ENCODE results near the gene PCDHB14.
A peak's percentile ranks its signal among the peaks of the same experiment; 100 is the strongest.
"Not testable (repeated sequence)": the region's sequence is repeated elsewhere in the genome, so short reads cannot be mapped to it uniquely, and the experiment has no call there.

The PCDHB14 gene

DNA sequence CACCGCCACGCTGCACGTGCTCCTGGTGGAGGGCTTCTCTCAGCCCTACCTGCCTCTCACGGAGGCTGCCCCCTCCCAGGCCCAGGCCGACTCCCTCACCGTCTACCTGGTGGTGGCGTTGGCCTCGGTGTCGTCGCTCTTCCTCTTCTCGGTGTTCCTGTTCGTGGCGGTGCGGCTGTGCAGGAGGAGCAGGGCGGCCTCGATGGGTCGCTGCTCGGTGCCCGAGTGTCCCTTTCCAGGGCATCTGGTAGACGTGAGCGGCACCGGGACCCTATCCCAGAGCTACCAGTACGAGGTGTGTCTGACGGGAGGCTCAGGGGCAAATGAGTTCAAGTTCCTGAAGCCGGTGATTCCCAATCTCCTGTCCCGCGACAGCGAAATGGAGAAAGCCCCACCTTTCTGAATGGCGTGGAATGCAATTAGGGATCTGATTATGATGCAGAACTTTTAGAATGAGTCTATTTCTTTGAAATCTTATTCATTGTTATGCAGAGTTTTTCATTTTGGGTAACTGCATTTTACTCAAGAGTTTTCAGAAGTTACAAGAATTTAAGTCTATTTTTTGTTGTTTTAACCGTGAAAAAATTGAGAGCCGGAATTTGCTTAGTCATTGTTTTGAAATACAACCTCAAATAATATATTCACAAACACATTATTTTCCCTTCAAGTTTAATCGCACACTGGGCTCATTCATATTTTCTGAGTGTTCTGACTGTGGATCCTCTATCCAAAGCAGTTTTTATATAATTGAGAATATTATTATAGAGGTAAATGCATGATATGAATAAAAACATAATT is 13.6 kb downstream of the PCDHB14 start:
- DNase-seq = no peak
- TF ChIP-seq GATA1 (IDR thresholded peaks at IDR 0.05; ENCODE audit: low read depth, low read length) = no peak
- TF ChIP-seq POLR2A (IDR thresholded peaks at IDR 0.05; ENCODE audit: low read length) = no peak

DNA sequence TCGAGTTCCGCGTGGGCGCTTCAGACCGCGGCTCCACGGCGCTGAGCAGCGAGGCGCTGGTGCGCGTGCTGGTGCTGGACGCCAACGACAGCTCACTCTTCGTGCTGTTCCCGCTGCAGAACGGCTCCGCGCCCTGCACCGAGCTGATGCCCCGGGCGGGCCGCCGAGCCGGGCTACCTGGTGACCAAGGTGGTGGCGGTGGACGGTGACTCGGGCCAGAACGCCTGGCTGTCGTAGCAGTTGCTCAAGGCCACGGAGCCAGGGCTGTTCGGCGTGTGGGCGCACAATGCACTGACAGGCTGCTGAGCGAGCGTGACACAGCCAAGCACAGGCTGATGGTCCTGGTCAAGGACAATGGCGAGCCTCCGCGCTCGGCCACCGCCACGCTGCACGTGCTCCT is 18.4 kb downstream of the PCDHB14 start:
- TF ChIP-seq POLR2A (IDR thresholded peaks at IDR 0.05; ENCODE audit: low read length) = no peak
- no peak for TF ChIP-seq GATA1 (IDR thresholded peaks at IDR 0.05; ENCODE audit: low read depth, low read length)

DNA sequence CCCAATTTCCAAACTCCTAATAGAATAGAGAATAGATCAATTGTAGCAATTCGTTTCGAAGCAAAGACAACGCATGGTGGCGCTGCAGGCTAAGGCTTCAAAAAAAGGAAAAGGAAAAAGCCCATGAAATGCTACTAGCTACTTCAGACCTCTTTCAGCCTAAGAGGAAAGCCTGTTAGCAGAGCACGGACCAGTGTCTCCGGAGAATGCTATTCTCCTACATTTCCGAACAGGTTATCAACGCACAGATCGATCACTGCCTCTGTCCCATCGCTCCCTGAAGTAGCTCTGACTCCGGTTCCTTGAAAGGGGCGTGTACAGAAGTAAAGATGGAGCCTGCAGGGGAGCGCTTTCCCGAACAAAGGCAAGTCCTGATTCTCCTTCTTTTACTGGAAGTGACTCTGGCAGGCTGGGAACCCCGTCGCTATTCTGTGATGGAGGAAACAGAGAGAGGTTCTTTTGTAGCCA is 22.1 kb downstream of the PCDHB14 start, which contains the start of gene PCDHB15:
PCDHB15 (plus strand) TSS at position 146 of the 468 bp plus-strand sequence; CDS start at position 330, 184 bp downstream.
- no peak for DNase-seq
- TF ChIP-seq GATA1 (IDR thresholded peaks at IDR 0.05; ENCODE audit: low read depth, low read length) = no peak

More for the DNA sequence above, 18.4 kb downstream of the PCDHB14 start:
- no peak for DNase-seq

DNA sequence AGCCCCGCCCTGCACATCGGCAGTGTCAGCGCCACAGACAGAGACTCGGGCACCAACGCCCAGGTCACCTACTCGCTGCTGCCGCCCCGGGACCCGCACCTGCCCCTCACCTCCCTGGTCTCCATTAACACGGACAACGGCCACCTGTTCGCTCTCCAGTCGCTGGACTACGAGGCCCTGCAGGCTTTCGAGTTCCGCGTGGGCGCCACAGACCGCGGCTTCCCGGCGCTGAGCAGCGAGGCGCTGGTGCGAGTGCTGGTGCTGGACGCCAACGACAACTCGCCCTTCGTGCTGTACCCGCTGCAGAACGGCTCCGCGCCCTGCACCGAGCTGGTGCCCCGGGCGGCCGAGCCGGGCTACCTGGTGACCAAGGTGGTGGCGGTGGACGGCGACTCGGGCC is 23.8 kb downstream of the PCDHB14 start:
- DNase-seq = not testable (repeated sequence)

DNA sequence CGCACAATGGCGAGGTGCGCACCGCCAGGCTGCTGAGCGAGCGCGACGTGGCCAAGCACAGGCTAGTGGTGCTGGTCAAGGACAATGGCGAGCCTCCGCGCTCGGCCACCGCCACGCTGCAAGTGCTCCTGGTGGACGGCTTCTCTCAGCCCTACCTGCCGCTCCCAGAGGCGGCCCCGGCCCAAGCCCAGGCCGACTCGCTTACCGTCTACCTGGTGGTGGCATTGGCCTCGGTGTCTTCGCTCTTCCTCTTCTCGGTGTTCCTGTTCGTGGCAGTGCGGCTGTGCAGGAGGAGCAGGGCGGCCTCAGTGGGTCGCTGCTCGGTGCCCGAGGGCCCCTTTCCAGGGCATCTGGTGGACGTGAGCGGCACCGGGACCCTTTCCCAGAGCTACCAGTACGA is 24.3 kb downstream of the PCDHB14 start:
- DNase-seq = not testable (repeated sequence)

DNA sequence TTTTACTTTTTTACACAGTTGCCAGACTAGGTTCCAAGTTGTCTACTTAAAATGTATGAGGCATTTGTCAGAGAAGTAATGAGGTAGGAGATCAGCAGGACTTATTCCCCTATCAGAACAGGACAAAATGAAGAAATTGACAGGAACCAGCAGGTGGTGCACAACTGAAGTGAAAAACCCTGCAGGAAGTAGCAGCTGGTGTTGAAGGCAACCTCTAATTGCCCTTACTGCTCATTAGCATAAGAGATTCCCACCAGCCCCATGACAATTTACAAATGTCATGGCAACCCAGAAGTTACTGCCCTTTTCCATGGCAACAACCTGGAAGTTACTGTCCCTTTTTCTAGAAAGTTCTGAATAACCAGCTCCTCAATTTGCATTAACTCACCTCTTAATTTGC is 27.4 kb downstream of the PCDHB14 start:
- DNase-seq = no peak
- TF ChIP-seq GATA1 (IDR thresholded peaks at IDR 0.05; ENCODE audit: low read depth, low read length) (no peak), POLR2A (IDR thresholded peaks at IDR 0.05; ENCODE audit: low read length) (no peak)

DNA sequence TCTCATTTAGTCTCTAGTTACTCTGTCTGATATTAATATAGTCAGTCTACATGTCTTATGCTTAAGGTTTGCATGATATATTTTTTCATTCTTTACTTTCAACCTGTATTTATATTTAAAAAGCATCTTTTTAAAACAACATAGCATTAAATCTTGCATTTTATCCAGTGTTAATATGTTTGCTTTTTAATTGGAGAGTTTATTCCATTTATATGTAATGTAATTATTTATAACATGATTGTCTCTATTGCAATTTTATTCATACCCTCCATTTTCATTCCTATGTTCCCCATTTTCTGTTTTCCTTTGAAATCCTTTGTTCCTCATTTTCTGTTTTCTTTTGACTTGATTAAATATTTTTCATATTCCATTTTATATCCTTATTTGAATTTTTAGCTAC is 35.3 kb downstream of the PCDHB14 start:
- TF ChIP-seq GATA1 (IDR thresholded peaks at IDR 0.05; ENCODE audit: low read depth, low read length) = no peak
- TF ChIP-seq POLR2A (IDR thresholded peaks at IDR 0.05; ENCODE audit: low read length) = no peak
- no peak for DNase-seq

DNA sequence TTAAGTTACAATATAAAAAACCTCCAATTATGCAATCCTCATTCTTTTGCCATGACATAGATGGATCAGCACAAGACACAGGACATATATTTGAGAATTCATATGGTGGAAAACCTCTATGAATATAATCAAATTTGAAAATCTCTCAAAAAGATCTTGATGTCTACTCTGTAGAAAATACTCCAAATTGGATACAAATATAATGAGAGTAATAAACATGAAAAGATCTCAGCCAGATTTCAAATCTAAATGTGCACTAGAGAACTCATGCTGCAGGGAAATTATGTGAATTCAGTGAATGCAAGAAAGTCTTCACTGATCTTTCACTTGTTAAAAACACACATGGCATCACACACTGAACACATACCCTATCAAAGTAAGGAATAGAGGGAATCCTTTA is 35.8 kb downstream of the PCDHB14 start:
- DNase-seq = no peak
- TF ChIP-seq POLR2A (IDR thresholded peaks at IDR 0.05; ENCODE audit: low read length) = no peak
- TF ChIP-seq GATA1 (IDR thresholded peaks at IDR 0.05; ENCODE audit: low read depth, low read length) = no peak

DNA sequence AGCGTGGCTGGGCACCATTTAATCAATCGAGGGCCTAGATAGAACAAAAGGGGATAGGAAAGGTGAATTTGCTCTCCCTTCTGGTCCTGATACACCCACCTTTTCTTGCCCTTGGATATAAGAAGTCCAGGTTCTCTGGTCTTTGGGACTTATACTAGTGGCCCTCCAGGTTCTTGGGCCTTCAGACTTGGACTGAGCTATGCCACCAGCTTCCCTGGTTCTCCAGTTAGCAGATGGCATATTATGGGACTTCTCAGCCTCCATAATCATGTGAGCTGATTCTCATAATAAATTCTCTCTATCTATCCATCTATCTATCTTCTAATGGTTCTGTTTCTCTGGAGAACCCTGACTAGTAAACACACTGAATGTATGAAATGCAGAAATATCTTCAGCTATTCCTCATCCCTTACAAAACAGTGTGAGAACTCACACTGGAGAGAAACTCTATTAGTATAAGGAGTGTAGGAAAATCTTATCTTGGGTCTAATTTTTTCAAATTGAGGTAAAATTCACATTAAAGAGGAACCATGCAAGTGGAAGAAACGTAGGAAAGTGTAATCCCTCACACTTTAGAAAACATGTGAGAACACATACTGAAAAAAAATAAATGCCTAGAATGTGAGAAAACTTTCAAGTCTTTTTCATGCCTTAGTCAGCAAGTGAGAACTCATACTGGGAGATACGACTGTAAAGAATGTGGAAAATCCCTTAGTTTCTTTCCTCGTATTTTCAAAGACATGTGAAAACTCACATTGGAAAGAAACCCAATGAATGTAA is 37.5 kb downstream of the PCDHB14 start:
- peak in 1 of 2 experiments; percentile 13 for DNase-seq
- TF ChIP-seq GATA1 (IDR thresholded peaks at IDR 0.05; ENCODE audit: low read depth, low read length) (no peak), POLR2A (IDR thresholded peaks at IDR 0.05; ENCODE audit: low read length) (no peak)

DNA sequence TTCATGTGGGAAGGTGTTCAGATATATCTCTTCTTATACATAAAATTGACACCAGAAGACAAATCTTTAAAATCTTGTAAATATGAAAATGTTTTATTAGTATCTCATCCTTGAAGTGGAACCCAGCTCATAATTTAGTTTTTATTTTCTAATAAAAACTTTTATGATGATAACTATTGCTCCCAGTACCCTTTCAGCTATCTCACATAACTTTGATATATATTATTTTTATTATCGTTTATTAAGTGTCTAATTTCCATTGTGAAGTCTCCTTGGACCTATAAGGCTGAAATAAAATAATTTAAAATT is 38.0 kb downstream of the PCDHB14 start:
- no peak for TF ChIP-seq POLR2A (IDR thresholded peaks at IDR 0.05; ENCODE audit: low read length)
- no peak for TF ChIP-seq GATA1 (IDR thresholded peaks at IDR 0.05; ENCODE audit: low read depth, low read length)
- no peak for DNase-seq

DNA sequence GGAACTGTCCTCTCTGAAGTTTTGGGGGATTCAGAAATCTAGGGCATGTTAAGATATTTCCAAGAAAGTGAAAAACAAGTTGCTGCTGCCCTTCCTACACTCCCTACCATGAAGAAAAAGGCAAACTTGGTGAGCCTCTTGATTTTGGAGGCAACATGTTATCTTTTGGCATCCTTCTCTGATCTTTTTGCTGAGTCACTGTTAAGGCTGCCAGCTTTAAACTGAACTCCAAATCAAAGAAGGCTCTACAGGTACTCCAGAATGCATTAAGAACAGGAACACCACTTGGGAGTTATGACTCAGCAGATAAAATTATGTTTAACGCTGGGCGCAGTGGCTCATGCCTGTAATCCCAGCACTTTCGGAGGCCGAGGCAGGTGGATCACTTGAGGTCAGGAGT is 46.1 kb downstream of the PCDHB14 start:
- no peak for DNase-seq
- TF ChIP-seq GATA1 (IDR thresholded peaks at IDR 0.05; ENCODE audit: low read depth, low read length) = no peak
- no peak for TF ChIP-seq POLR2A (IDR thresholded peaks at IDR 0.05; ENCODE audit: low read length)

DNA sequence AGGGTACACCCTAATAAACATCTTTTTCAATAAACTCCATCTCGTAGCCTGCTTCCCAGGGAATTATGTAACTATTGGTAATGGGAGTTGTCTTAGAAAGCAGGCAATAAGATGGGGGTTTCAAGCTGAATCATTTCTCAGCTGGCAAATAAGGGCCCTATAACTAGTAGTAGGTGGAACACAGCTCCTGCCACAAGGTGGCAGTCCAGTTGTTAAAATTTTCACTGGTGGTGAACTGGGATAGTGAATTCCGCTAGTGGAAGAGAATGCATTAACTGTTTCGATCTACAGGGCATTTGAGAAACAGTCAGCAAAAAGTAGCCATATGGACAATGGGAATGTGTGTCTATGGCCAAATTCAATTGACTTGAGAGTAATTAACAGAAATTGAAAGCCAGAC is 49.8 kb downstream of the PCDHB14 start:
- TF ChIP-seq GATA1 (IDR thresholded peaks at IDR 0.05; ENCODE audit: low read depth, low read length) (no peak), POLR2A (IDR thresholded peaks at IDR 0.05; ENCODE audit: low read length) (no peak)
- no peak for DNase-seq
